Mesothelial cell of epicardium (in vitro differentiated cells): ENCODE data around the gene PDGFC. TPM values are rescaled to one million over a fixed set of nuclear protein-coding genes. Genes with fewer than 3 reads are reported as not detected.

ENCODE experiments used
- DNase-seq, 2 experiments: peaks; one replicate each; pipeline ENCODE4 v3.0.0; 2021; ENCODE audit warnings: low spot score in 2 of 2; ENCODE audit not compliant: unreplicated experiment in 2 of 2
- H3K27ac Mint-ChIP-seq: 2 replicates; pipeline ENCODE4 v1.8.0; 2021; ENCODE audit warnings: mixed read lengths
- H3K27me3 Mint-ChIP-seq: 2 replicates; pipeline ENCODE4 v1.8.0; 2021; ENCODE audit warnings: low read depth, mixed read lengths
- H3K36me3 Mint-ChIP-seq: 2 replicates; pipeline ENCODE4 v1.8.0; 2021; ENCODE audit warnings: mixed read lengths
- H3K4me1 Mint-ChIP-seq: 2 replicates; pipeline ENCODE4 v1.8.0; 2021; ENCODE audit warnings: mixed read lengths
- H3K4me3 Mint-ChIP-seq: 2 replicates; pipeline ENCODE4 v1.8.0; 2021; ENCODE audit warnings: mild to moderate bottlenecking, moderate library complexity, mixed read lengths
- H3K9me3 Mint-ChIP-seq: 2 replicates; pipeline ENCODE4 v1.8.0; 2021; ENCODE audit warnings: mixed read lengths
- CTCF ChIP-seq: fragments of 200-600 bp; sonication (generic); IDR thresholded peaks from one replicate; pipeline ENCODE4 v1.5.0; 2021; ENCODE audit warnings: antibody characterized with exemption; ENCODE audit not compliant: unreplicated experiment
- total RNA-seq: library from RNA; stranded (reverse); gene quantifications from 3 replicates; pipeline ENCODE4 v1.2.1, GENCODE V29; 2021

The PDGFC gene
- total RNA-seq, 1 donor from 2014 or later, result 83.5 TPM

- DNase-seq, result no peak
- Mint-ChIP-seq H3K27me3 (no peaks in the 10 kb centered on the region), H3K36me3 (peaks cover 2% of the 10 kb centered on the region), H3K4me1 (peaks cover 64% of the 10 kb centered on the region), H3K4me3 (no peak overlapping the region), H3K27ac (no peak overlapping the region), H3K9me3 (no peaks in the 10 kb centered on the region)
- no peak for TF ChIP-seq CTCF
These were observed 10.2 kb downstream of the PDGFC start for GRCh38 chr4:156961196-156962057.

GRCh38 chr4:156959298-156959702, 12.3 kb downstream of the PDGFC start:
- no peaks in the 10 kb centered on the region for H3K27me3 Mint-ChIP-seq
- H3K9me3 Mint-ChIP-seq, result peaks cover 3% of the 10 kb centered on the region
- H3K36me3 Mint-ChIP-seq, result peaks cover 10% of the 10 kb centered on the region
- no peak for TF ChIP-seq CTCF
- H3K4me3 Mint-ChIP-seq, result no peak overlapping the region
- peak overlapping the region; percentile 41 for H3K27ac Mint-ChIP-seq
- peaks cover 63% of the 10 kb centered on the region for H3K4me1 Mint-ChIP-seq
- DNase-seq, result no peak

- no peak for DNase-seq
- no peak overlapping the region for H3K4me3 Mint-ChIP-seq
- peaks cover 3% of the 10 kb centered on the region for H3K9me3 Mint-ChIP-seq
- H3K36me3 Mint-ChIP-seq, result peaks cover 10% of the 10 kb centered on the region
- no peaks in the 10 kb centered on the region for H3K27me3 Mint-ChIP-seq
- peaks cover 71% of the 10 kb centered on the region for H3K4me1 Mint-ChIP-seq
- no peak for TF ChIP-seq CTCF
- H3K27ac Mint-ChIP-seq, result peak overlapping the region; percentile 80
These were observed 13.1 kb downstream of the PDGFC start for GRCh38 chr4:156958276-156959074.

- Mint-ChIP-seq H3K9me3 (peaks cover 3% of the 10 kb centered on the region), H3K27me3 (no peaks in the 10 kb centered on the region), H3K4me1 (peaks cover 72% of the 10 kb centered on the region), H3K27ac (peak overlapping the region; percentile 80), H3K36me3 (peaks cover 10% of the 10 kb centered on the region), H3K4me3 (no peak overlapping the region)
- TF ChIP-seq CTCF, result no peak
- no peak for DNase-seq
These were observed 14.0 kb downstream of the PDGFC start for GRCh38 chr4:156957556-156957955.

GRCh38 chr4:156956826-156957368, 14.7 kb downstream of the PDGFC start:
- Mint-ChIP-seq H3K9me3 (peaks cover 3% of the 10 kb centered on the region), H3K27me3 (no peaks in the 10 kb centered on the region), H3K4me3 (no peak overlapping the region), H3K4me1 (peaks cover 72% of the 10 kb centered on the region), H3K27ac (peak overlapping the region; percentile 80), H3K36me3 (peaks cover 10% of the 10 kb centered on the region)
- no peak for TF ChIP-seq CTCF
- no peak for DNase-seq
